ENCODE data around the gene NEBL.

Gene NEBL

DNA sequence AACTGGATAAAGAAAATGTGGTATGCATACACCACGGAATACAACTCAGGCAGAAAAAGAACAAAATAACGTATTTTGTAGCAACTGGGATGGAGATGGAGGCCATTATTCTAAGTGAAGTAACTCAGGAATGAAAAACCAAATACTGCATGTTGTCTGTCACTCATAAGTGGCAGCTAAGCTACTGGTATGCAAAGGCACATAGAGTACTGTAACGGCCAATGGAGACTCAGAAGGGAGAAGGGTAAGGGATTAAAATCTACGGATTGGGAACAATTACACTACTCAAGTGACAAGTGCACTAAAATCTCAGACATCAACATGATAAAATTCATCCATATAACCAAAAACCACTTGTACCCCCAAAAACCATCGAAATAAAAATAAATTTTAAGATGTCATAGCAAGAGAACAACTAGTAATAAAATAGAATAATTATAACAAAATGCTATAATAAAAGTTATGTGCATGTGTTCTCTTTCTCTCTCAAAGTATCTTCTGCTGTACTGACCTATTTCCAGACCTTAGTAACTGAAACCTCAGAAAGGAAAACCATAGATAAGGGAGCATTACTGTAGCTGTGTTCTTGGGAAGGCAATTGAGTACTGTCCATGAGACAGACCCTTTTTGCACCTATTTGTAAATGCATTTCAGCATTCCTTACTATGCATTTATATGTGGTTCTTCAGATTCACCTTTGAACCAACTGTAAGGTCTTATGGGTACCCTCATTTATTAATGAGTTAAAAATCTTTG, 6.7 kb upstream of the NEBL start:
- no peak for DNase-seq (ENCODE audit: low read depth in 2 of 2)

DNA sequence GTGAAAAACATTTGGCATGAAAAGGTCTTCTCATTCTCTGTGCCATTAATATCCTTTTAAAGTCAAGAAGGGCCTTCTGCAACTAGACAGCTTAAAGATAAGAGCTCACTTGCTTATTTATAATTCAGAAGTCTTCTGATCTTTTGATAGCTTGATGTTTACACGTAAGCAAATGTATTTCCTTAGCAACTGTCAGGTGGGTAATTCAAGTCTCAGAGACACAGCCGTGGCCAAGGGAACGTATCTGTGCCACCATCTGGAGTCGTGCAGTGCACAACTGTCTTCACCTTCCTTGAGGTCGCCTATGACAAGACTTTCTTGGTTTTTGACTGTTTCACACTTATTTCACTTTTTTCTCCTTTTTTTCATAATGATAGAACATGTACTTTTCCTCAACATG, 4.0 kb upstream of the NEBL start:
- DNase-seq (ENCODE audit: low read depth in 2 of 2), result no peak

DNA sequence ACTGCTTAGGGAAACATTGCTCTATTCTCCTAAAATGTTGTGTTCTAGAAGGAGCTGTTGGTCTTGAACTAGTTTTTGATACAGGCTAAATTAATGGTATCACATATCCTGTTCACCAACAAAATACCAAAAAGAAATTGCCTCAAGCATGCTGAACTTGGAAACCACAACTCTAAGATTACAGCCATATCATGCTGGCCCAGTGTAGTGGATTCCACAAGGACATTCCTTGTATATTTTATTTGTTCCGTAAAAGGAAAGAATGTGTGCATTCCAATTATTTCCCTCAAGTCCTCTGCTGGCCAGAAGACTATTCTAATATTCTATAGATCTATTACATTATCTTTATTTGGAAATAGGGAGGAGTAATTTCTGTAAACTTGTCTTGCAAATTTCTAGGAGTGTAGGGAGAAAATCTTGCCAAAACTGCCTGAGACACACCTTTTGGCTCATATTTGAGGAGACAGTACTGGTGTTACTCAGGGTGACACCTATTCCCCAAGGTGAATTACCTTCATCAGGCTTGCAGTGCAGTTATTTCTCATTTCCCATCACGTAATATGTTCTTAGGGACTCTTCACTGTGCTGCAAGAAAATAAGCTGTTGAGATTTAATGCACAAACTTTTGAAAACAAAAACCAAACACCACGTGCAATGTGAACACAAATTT, 1.9 kb upstream of the NEBL start:
- no peak for DNase-seq (ENCODE audit: low read depth in 2 of 2)

DNA sequence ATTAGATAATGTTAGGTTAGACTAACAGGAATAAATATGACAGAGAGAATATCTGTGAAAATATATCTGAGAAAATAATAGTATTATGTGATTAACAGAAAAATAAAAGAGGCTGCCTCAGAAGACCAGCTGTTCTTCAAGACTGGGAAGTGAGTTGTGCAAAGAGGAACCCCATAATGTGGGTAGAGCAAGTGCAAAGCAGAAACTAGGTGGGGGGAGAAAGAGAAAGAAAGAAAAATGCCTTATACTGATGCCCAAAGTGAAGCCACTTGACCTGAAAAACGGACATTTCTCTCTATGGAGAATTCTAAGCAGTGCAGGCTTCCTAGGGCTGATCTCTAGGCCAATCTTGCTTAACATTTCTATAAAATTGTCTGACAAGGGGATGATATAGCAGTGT, 3.8 kb downstream of the NEBL start:
- DNase-seq (ENCODE audit: low read depth in 2 of 2), result no peak

DNA sequence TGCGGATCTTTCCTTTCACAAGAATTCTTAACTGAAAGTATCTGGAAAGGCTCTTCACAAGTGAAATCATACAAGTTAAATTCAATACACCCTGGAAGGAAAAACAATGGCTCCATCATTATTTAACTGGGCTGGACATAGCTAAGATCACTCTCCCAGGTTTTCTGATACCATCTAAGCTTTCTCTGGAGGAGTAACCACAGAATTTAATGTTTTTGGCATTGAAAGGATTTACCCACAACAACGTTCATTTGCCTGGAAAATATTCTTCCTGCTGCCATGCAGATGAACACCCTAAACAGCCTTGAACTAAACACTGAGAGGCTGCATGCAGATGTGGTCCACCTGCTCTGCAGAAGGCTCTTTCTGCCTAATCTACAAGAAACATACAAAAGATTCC, 4.3 kb downstream of the NEBL start:
- DNase-seq (ENCODE audit: low read depth in 2 of 2), result no peak

DNA sequence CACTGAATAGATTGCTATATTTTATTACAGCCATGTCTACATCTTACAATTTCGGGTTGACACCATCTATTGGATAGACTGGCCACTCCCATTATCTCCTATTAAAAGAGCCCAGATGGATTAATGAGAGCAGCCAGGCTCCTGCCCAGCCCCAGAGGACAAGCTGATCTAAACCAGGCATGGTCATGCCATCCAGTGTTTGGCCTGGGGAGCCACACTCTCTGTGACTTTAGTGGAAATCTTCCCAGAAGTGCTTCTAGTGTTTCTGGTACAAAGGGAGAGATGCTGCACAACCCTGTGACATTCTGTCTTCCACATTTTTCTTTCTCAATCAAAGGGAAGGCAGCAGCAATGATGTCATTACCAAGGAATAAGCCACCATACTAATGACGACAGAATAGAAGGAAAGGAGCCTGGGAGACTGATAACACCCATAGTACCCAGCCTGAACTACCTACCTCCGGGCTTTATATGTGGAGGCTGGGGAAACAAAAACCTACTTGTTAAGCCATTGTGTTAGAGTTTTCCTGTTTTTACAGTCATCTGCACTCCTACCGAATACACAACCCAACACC, 5.0 kb downstream of the NEBL start:
- DNase-seq (ENCODE audit: low read depth in 2 of 2), result no peak

DNA sequence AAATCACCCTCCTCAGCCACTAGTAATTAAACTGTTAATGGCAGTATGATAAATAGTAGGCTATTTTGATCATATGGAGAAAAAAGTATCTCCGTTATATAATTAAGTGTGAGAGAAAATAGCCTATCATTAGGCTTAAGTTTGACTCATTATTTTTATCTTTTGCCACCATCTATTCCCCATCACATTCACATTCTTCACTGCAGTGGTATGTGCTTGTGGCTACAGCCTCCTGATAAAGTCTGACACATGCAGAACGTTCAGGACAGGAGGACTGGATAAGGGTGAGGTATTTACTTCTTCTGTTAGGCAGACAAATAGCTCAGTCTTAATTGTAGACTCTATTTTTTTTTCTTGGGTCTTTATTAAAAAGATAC, 5.8 kb downstream of the NEBL start:
- no peak for DNase-seq (ENCODE audit: low read depth in 2 of 2)

DNA sequence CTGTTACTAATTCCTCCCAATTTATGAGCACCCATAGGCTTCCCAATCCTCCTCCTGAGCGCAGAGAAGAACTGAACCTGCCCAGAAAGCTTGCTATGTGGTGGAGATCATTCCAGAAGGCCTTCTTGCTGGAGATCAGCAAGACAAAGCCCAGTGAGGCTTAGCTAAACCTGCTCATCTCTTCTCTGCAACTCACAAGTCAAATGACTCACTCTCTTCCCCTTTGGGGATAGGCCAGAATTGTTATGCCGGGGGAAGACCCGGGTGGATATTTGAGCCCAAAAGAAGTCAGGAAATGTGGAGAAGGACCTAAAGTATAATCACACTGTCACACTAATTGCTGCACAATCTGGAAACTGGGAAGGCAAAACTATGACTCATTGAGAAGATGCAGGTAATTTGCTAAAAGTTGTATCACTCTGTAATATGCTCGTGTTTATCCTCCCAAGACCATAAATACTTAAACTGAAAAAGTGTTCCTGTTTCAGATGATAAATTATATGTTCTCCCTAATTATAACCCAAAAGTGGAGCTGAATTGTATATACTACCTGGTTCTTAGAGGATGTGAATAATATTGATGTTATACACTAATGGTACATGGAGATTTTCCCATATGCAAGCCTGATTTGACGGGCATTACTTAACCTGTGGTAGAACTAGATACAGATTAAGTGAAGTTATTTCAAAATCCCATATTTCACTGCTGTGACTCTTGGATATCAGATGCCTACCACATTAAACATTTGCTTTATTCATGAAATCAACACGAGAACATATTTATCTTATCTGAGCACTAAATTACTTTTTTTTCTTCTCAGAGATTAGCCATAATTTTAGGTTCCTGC, 6.4 kb downstream of the NEBL start:
- DNase-seq (ENCODE audit: low read depth in 2 of 2), result no peak

DNA sequence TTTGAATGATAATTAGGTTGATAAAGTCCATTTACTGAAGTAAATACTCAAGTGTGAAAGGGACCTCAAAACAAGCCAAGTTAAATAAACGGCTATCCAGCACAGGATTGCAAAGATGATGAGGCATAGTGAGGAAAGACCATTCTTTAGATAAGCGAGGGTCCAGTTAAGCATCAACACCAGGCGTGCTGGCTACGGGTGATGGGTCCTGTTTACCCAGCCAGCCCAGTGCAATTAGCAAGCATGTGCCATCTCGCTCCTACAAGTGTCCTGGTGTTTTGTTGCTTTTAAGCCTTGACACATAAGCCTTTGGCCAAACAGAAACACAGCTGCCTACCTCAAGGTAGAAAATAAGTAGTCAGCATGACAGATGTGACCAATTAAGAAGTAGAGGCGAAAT, 7.1 kb downstream of the NEBL start:
- DNase-seq (ENCODE audit: low read depth in 2 of 2), result no peak

DNA sequence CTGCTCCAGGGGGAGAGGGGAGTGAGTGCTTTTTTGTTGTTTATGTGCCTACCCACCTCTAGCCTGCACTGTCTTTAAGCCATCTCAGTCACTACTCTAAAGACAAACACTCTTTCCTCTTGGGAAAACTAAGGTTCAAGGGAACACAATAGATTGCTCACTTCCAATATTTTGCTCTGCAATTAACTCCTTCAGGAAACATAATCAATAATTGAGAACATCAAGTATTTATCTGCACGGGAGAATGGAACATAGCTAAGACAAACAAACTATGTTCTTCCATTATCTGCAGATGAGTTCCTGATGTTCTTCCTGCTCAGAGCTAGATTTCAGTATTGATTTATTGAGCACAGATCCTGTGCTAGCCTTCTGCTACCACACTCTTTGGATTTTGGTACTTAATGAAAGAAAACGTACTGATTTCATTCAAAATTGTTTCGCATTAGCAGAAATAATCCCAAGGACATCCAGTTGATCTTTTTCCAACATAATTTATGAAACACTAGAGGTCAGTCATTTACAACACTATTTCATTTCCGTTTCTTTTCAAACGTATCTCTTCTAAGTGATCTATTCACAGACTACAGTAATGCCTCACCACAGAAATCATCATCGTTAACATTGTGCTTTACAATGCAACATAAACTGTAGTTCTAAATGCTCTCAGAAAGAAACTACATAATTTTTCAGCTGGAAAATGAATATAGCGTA, 8.3 kb downstream of the NEBL start:
- DNase-seq (ENCODE audit: low read depth in 2 of 2), result no peak

DNA sequence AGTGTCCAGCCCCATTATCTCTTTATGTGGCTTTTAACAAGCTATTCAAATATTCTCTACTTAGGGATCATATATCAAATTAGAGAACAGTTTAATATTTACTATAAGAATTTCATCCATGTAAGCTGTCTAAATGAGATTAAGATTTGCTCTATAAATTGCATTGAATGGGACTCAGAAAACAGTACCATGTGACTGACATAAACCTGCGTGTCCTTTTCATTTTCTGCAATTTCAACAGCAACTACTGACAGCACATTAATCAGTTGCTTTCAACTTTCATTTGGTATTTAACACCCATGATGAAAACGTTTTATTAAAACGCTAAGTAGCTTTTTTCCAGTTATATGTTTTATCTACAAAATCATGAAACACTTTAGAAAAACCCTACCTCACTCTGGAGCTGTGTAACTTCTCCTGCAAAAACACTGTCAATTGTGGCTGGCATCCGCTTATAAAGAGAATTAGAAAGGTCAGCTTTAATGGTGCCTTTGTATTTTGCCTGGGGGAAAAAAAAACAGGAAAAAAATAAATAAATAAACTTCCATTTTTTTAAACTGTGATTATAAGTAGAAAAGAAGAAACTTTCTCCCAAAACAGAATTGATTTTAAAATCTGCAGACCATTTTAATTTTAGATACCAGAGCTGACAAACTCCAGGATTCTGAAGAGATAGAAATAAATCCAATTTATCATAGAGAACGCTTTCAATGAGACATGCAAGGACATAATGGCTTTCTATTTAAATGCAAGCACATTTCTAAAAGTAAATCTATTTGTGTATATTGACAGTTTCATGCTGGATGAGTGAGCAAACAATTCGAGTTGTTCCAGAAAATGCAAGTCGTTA, 9.2 kb downstream of the NEBL start:
- no peak for DNase-seq (ENCODE audit: low read depth in 2 of 2)

DNA sequence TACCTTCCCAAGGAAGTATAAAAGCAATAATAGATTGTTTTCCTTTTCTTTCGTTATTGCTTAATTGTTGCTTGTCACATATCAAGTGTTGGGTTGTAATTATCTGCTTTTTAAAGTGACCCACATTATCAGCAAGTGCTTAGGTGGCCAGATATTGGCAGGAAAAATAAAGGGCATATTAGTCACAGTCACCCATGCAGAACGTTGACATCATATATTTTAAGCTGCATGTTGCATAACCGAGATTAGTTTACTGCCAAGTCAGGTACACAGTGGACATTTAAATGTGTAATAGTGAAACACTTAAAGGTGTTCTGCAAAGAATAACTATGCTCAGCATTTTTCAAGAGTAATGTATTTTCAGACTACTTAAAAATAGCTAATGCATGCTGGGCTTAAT, 11.4 kb downstream of the NEBL start:
- DNase-seq (ENCODE audit: low read depth in 2 of 2), result no peak

DNA sequence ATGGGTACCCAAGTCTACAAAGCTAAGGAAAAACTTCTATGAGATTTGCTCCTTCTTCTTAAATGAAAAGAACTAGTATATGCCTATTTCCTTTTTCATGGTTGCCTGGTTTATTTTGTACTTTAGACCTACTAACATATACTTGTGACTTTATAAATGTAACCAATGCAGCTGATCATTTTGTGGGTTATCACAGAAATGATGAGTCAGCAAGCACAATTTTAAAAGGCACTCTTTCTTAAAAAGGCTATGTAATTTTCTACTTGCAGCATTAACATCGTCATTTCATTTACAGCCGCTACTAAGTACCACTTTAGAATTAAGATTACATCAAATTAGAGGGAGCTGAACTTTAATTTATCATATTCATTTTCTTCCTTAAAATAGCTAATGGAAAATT, 13.6 kb downstream of the NEBL start:
- no peak for DNase-seq (ENCODE audit: low read depth in 2 of 2)

DNA sequence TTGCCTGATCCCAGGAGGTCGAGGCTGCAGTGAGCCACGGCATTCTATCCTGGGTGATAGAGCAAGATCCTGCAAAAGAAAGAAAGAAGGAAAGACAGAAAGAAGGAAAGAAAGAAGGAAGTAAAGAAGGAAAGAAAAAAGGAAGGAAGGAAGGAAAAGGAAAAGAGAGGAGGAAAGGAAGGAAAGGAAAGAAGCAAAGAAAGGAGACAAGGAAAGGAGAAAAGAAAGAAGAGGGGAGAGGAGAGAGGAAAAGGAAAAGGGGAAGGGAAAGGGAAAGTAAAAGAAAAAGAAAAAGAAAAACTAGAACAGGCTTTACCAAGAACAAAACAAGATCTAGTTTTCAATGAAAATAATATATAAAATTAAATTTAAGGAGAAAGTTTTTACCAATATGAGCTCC, 15.0 kb downstream of the NEBL start:
- DNase-seq (ENCODE audit: low read depth in 2 of 2), result no peak

DNA sequence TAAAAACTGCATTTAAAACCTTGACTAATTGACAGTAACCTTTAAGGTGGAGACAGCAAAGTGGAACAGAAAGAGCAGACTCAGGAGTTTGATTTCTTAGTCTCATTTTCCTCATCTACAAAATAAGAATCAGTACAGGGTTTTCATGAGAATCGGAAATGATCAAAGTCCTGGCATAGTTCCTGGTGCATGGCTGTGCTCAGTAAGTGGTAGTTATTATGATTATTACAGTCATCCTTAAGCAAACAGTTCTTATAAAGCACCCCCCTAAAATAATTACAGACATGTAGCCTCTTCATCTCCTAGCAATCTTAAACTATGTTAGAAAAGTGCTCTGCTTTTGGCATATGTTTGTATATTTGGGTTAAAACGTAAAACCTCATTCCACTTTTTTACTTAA, 18.0 kb downstream of the NEBL start:
- DNase-seq (ENCODE audit: low read depth in 2 of 2), result no peak

DNA sequence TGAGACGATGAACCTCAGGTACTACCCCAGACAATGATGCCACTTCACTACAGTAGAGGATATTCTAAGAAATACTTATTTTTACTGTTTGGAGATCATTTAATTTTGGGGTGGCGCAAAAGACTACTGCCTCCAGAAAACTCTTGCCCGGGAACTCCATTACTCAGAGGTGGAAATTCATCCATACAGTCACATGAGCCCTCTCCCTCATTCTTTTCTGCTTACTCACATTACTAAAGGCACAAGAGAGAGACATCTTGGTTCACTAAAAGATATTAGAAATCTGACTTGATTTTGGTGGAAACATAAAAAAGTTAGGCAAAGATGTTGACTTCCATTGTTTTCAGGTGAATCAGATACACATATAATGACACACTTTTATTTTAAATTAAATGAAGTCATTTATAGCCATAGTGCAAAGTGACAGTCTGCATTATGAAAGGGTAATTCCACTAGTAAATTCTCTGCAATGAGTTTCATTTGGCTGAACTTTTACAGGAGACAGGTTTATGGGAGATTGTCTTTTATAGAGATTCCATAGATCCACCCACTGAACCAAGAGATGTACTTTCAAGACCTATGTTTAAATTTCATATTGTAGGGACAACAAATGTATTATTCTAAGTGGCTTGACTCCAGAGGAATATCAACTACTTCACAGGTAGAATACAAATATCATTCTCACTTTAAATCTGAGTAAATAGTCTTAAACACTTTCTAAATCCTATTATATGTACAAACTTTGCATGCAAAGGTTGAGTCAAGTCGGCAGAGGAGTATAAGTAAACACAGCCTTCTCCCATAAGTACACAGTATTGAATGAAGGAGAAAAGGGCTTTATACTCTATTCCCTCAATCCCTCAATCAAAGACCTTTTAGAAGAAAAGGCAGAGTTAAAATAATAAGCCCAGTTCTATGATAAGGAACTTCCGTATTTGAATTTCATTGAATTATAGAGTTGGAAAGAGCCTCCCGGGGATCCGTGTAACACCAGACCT, 18.8 kb downstream of the NEBL start:
- DNase-seq (ENCODE audit: low read depth in 2 of 2), result no peak

DNA sequence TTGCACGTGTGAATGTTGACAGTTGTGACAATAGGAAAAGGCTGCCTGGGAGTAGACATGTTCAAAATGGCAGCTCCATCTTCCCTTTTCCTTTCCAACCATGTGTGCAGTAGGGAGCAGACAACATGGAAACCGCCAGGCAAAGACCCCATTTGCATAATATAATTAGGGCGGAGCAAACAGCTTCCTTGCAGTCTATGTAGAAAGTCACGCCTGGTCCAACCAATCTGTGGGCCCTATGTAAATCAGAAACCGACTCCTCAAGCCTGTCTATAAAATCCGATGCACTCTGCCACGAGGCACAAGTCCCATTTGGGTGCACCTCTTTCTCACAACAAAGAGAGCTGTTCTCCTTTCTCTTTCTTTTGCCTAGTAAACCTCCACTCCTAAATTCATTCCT, 19.6 kb downstream of the NEBL start:
- DNase-seq (ENCODE audit: low read depth in 2 of 2), result no peak

DNA sequence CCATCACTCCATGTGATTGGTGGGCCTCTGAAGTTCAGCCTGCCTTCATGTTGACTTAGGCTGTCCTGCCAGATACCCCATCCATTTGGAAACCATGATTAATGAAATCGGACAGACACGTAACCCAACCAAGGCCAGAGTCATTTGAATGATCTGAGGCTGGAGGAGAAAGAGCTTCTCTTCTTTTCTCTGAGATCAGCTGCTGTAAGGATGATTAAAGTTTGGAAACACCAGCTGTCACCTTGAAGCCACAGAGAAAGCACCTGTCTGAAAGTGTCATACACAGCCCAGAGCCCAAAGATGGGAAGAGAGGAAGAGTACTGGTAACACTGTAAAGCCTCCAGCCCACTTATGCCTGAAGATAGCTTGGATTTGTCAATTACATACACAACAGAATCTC, 22.9 kb downstream of the NEBL start:
- no peak for DNase-seq (ENCODE audit: low read depth in 2 of 2)

DNA sequence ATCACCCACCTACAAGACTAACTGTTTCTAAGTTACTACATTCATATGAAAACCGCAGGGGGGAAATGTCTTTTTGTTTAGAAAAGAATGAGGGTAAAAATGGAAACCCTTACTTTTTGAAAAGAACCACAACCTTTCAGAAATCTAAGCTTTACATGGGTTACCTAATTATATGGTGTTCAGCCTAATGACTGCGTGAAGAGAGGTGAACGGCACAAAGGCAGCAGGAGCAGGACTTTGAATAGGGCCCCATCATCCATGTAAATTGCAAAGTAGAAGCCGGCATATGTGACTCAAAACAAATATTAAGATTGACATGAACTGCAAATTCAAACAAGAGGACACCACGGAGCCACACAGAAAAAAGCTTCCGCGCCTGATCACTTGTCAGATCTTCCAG, 25.1 kb downstream of the NEBL start:
- no peak for DNase-seq (ENCODE audit: low read depth in 2 of 2)

DNA sequence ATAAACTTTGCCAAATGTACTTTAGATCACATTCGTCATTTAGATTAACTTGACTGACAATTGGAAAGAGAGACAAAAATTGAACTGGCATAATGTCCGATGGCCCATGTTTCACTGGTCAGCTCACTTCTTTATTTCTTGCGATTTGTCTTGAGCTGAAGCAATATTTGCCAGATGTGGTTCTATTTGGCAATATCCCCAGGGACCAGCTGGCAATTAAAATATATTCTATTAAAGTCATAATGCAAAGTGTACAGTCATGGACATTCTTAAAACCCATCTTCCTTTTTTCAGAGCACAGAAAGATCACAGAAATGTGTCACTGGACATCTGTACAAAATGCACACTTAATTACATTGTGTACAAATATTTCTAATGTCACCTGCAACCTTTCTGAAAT, 26.3 kb downstream of the NEBL start:
- DNase-seq (ENCODE audit: low read depth in 2 of 2), result no peak
